HFF-Myc (cell line): ENCODE results near the gene SLC5A2.
"Not testable (repeated sequence)": the region's sequence is repeated elsewhere in the genome, so short reads cannot be mapped to it uniquely, and the experiment has no call there.

Experiments used
- DNase-seq: peaks from one replicate; pipeline ENCODE4 v3.0.0-alpha.2; 2011; ENCODE audit warnings: low read depth; ENCODE audit errors: extremely low read depth
- H3K4me3 ChIP-seq: replicated peaks from 2 replicates; pipeline ENCODE4 v1.5.1; 2011; ENCODE audit warnings: low read depth, mild to moderate bottlenecking, control low read depth, low read length
- TF ChIP-seq, protein P1 (sequence below): IDR thresholded peaks from 2 replicates; pipeline ENCODE4 v1.5.1; 2012; ENCODE audit warnings: mild to moderate bottlenecking, low read depth, low read length, control low read depth; ENCODE audit errors: missing control alignments

Gene SLC5A2

GRCh38 chr16:31483081-31483480 lies at the start of gene SLC5A2:
SLC5A2 (plus strand) TSS chr16:31483123; CDS start chr16:31483137, 14 bp downstream.
- DNase-seq: no peak
- H3K4me3 ChIP-seq: no peak within 1 kb of the TSS
- TF ChIP-seq, protein P1, sequence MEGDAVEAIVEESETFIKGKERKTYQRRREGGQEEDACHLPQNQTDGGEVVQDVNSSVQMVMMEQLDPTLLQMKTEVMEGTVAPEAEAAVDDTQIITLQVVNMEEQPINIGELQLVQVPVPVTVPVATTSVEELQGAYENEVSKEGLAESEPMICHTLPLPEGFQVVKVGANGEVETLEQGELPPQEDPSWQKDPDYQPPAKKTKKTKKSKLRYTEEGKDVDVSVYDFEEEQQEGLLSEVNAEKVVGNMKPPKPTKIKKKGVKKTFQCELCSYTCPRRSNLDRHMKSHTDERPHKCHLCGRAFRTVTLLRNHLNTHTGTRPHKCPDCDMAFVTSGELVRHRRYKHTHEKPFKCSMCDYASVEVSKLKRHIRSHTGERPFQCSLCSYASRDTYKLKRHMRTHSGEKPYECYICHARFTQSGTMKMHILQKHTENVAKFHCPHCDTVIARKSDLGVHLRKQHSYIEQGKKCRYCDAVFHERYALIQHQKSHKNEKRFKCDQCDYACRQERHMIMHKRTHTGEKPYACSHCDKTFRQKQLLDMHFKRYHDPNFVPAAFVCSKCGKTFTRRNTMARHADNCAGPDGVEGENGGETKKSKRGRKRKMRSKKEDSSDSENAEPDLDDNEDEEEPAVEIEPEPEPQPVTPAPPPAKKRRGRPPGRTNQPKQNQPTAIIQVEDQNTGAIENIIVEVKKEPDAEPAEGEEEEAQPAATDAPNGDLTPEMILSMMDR: no peak

- DNase-seq: no peak
- TF ChIP-seq, protein P1: no peak
- H3K4me3 ChIP-seq: no peak overlapping the region
Measured at GRCh38 chr16:31435341-31436220, 47.3 kb upstream of the SLC5A2 start.

DNA sequence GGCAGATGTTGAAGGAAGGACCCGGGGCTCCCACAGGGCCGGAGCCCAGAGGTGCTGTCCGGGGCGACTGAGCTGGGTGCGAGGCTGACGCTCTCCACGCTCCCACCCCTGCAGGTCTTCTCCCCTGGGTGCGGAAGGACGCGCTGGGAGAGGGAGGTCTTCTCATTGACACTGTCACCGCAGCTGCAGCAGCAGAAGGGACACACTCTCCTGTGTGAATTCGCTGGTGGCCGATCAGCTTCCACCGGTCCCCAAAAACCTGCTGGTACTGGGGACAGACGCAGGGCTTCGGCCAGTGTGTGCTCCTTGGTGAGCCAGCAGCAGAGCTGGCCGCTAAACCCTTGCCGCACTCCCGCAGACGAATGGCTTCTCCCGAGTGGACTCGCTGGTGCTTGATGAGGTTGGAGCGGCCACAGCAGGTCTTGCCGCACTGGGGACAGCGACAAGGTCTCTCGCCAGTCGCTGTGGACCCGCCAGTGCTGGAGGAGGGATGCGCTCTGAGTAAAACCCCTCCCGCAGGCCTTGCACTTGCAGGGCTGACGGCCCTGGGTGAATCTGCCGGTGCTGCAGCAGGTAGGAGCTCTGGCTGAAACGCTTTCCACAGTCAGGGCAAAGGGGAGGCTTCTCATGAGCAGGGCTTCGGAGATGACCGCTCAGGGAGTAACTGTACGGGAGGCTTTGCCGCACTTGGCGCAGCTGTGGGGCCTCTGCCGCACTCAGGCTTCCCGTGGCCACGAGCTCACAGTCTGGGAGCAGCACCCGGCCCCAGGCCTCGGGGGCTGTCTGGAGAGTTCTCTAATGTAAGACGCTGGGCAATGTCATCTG lies 46.5 kb upstream of the SLC5A2 start:
- TF ChIP-seq, protein P1: no peak
- no peak for DNase-seq
- H3K4me3 ChIP-seq: no peak overlapping the region

GRCh38 chr16:31438414-31438813 lies 44.5 kb upstream of the SLC5A2 start:
- TF ChIP-seq, protein P1: no peak
- H3K4me3 ChIP-seq: no peak overlapping the region
- no peak for DNase-seq

DNA sequence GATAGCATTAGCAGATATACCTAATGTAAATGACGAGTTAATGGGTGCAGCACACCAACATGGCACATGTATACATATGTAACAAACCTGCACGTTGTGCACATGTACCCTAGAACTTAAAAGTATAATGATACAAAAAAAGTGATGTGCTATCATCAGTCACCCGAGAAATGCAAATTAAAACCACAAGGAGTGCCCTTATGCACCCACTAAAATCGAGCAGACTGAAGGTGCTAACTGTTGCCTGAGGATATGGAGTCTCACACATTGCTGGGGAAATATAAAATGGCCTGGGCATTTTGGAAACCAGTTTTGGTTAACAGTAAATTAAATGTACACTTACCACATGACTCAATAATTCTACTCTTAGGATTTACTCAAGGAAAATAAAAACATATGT lies 43.9 kb upstream of the SLC5A2 start:
- H3K4me3 ChIP-seq, DNase-seq: not testable (repeated sequence)

GRCh38 chr16:31439519-31439918 lies 43.4 kb upstream of the SLC5A2 start:
- TF ChIP-seq, protein P1: no peak
- DNase-seq: no peak
- H3K4me3 ChIP-seq: no peak overlapping the region
